ENCODE results near the gene UNC13B.
"Not testable (repeated sequence)": the region's sequence is repeated elsewhere in the genome, so short reads cannot be mapped to it uniquely, and the experiment has no call there.

Gene UNC13B

DNA sequence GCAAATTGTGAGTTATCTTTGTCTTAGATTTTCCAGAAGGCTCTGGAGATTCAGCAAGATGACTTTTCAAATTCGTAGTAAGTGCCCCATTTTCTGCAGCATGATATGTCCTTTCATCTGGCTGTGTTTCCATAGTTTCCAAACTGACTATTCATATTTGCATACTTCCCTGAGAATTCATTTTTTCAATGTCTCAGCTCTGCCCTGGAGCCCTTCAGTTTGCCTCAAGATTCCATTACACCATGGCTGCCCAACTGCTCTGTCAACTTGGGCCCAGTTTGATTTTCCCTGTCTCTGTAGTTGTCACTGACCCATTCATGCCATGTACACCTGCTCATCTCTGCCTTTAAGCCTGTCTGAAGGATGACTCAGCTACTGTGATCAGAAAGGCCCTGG is 233.9 kb downstream of the UNC13B start:
- no peak for DNase-seq

DNA sequence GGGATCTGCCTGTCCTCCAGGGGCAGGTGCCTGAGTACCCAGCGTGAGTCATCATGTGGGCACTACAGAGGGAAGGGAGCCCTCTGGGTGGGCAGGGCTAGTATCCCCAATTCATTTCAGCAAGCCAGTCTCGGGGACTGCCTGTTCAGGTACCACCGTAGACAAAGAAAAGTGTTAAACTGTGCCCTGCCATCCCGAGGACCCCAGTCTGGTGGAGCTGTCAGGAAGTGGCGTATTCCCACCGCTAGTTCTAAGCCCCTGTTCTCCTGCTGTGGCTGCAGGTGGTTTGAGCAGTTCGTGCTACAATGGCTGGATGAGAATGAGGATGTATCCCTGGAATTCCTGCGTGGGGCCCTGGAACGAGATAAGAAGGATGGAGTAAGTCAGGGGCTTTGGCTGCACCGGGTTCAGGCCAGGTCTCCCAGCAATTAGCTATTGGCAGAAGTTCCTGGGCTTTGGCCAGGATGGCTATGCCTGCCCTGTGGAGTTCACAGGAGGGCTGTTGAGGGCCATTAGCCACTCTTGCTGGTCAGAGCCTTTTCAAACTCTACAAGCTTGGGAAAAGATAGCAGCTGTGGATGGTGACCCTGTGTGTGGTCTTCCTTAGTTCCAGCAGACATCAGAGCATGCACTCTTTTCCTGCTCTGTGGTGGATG is 234.9 kb downstream of the UNC13B start:
- DNase-seq, result no peak

DNA sequence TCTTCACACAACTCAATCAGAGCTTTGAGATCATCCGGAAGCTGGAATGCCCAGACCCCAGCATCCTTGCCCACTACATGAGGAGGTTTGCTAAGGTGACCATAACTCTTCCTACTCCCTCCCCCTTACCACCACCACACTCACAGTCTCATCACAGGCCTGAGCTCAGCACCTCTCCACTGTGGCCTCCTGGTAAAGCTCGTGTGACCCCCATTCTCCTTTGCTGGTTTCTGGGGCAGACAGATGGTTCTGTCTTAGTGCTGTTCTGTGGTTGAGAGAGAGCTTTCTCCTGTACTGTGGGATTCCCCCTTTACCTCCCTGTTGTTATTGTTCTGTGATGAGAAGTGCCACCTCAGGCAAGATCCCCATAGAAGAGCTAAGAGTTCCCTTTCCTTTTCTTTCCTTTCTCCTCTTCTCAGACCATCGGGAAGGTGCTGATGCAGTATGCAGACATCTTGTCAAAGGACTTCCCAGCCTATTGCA is 235.4 kb downstream of the UNC13B start:
- no peak for DNase-seq

DNA sequence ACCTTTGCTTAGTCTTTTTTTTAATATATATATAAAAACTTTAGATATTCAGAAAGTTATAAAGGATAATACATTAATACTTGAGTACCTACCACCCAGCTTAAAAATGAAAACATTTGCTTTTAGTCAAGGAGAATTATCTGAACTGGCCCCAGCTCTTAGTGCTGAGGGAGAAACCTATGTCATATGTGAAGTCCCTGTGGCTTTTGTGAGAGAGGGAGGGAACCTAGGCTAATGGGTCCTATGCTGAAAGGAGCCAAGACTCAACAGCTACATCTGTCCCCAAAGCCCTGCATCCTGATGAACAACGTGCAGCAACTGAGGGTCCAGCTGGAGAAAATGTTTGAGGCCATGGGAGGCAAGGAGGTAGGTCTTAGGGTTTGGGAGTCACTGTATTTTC is 236.1 kb downstream of the UNC13B start:
- DNase-seq, result no peak

DNA sequence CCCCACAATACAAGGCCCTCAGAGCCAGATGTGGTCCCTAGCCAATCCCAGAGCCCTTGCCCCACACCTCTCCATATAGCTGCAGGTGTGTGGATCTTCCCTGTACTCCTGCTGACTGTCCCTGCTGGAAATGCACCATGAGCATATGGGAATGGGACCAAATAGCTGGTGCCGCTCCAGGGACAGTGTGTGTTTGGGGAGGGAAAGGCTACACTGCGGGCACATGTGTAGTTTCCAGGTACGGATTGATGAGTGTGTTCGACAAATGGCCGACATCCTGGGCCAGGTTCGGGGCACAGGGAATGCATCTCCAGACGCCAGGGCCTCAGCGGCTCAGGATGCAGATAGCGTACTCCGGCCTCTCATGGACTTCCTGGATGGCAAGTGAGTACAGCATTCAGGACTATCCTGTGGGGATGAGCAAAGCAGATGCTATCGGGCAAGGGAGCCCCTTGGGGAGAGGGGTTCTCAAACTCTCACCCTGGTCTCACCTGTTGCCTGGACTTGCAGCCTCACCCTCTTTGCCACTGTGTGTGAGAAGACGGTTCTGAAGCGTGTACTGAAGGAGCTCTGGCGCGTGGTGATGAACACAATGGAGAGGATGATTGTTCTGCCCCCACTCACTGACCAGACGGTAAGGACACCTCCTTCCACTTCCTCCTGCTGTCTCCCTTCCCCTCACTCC is 237.0 kb downstream of the UNC13B start:
- DNase-seq, result no peak

DNA sequence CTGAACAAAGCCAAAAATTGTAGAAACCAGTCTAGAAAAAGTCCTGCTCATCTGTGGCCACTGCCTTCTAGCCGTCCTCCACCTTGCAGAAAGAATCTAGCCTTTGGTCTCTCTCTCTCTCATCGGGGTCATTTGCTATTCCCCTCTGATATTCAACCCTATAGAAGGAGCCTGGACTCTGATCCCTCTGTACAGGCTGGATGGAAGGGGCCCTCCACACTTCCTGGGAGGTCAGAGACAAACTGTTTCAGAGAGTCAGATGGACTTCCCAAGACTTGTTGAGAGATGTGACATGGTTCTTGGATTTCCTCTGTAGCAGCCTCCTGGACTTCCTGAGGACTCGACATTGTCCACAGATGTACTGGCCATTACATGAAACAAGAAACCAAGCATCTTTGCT is 243.1 kb downstream of the UNC13B start:
- DNase-seq, result no peak

DNA sequence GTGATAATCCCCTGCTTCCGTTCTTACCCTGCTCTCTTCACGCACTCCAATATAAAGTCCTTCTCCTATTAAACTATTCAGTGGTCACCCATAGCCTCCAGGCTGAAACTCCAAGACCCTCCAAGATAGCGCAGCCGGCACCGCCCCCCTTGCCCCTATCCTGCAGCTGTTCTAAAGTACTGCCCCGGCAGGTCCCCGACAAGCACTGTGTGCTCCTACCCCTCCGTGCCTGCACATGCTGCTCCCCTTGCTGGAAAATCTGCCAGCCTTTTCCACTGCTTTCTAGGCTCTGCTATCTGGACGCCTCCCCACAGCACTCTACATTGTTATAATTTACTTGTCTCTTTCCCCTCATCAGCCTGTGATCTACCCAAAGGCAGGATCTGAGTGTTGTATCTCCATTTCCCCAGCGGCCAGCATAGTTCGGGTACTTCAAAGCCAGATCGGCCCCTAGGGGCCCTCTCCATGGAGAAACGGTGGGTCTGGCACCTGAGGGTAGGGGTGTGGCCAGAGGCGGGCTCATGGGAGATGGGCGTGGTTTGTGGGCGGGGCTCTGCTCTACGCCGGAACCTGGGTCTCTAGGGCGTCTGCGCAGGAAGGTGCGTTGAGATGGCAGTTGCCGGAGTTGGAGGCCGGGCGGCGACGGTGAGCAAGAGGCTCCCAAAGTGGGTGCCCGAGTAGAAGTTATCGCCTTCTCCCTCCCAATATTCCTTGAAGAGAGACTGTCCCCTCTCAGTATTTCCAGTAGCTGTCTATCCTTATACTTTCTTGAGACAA is 244.6 kb downstream of the UNC13B start:
- peak; percentile 19 for DNase-seq

DNA sequence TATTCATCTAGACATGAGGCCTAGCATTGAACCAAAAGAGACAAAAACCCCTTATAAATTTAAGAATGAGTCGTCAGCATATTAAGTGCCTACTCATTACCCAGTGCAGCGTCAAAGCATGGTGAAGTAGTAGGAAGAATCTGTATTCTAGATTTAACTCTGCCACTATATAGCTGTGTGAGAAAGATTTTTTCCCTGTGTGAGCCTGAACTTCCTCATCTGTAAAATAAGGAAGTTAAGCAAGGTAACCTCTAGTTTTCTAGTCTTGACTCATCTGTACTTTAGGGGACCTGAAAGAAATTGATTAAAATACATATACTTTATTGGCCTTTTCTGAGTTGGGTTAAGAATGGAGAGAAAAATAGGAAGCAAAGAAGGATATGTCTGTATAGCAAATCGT is 246.0 kb downstream of the UNC13B start:
- DNase-seq, result no peak

DNA sequence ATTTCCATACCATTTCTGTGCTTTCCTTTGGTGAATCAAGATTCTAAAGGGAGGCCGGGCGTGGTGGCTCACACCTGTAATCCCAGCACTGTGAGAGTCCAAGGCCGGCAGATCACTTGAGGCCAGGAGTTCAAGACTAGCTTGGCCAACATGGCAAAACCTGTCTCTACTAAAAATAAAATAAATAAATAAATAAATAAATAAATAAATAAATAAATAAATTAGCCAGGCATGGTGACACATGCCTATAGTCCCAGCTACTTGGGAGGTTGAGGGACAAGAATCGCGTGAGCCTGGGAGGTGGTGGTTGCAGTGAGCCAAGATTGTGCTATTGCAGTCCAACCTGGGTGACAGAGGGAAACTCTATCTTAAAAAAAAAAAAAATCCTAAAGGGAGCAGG is 247.6 kb downstream of the UNC13B start:
- not testable (repeated sequence) for DNase-seq

DNA sequence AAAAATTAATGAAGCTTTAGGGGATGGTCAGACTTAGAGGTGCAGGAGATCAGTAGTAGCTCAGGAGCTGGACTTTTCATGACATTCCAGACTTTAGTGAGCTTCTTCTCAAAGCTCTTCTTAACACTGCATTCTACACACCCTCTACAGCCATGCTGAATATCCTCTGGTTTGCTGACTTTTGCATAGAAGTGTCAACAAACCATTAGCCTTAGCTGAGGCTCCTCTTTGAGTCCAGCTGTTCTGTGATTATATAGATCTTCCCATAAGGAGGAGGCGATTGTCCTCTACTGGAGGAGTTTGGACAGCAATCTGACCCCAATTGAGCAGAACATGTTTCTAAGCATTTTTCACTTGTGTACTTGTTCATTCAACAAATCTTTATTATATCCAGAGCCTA is 253.1 kb downstream of the UNC13B start:
- no peak for DNase-seq

DNA sequence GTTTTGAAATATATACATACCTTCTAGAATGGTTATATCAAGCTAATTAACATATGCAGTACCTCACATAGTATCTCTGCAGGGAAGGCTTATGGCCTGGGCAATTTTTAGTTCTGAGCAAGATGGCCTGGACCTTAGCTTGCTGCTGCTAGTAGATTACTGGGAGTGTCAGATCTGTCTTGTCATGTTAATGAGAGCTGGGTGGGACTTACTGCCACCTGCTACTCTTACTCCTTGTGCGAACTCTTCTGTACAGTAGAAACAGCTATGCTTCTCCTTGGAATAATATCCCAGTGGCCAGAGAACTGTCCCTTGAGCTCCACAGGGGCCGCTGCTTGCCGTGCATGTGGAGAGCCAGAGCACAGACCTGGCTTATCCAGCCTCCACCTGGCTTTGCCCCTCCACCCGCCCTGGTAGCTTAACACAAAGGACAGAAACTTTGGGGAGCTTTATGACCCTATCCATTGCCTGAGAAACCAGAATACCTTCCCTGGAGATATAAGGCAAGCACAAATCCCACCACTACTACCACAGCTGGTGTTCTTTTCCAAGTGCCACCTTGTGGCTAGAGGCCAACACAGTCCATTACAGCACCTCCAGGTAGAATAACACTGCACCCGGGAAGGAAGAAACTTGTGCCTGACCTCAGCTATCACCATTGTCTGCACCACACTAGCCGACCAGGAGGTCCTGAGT is 253.7 kb downstream of the UNC13B start:
- DNase-seq, result no peak

DNA sequence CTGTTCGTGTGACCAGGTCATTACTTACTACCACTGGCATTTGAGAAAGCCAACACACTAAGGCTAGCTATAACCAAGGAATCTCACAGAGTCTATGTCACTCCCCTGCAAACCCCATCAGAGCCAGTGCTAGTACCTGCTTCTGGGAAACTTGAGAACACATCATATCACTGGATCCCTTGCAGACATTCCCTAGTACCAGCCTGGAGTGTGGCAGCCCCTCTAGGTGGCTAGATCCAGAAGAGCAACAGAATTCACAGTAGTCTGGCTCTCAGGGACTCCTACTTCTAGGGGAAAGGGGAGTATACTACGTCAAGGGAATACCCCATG is 254.3 kb downstream of the UNC13B start:
- no peak for DNase-seq

DNA sequence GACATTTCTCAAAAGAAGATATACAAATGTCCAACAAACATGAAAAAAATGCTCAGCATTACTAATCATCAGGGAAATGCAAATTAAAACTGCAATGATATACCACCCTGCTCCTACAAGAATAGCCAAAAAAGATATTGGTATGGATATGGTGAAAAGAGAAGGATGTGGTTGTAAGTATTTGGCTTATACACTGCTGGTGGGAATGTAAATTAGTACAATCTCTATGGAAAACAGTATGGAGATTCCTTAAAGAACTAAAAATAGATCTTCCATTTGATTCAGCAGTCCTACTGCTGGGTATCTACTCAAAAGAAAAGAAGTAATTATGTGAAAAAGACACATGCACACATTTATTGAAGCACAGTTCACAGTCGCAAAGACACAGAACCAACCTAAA is 260.5 kb downstream of the UNC13B start:
- no peak for DNase-seq

DNA sequence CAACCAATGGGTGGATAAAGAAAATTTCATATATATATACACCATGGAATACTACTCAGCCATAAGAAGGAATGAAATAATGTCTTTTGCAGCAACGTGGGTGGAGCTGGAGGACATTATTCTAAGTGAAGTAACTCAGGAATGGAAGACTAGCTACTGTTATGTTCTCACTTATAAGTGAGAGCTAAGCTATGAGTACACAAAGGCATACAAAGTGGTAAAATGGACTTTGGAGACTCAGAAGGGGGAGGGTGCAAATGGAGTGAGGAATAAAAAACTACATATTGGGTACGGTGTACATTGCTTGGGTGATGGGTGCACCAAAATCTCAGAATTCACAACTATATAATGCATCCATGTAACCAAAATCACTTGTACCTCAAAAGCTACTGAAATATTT is 260.9 kb downstream of the UNC13B start:
- no peak for DNase-seq

DNA sequence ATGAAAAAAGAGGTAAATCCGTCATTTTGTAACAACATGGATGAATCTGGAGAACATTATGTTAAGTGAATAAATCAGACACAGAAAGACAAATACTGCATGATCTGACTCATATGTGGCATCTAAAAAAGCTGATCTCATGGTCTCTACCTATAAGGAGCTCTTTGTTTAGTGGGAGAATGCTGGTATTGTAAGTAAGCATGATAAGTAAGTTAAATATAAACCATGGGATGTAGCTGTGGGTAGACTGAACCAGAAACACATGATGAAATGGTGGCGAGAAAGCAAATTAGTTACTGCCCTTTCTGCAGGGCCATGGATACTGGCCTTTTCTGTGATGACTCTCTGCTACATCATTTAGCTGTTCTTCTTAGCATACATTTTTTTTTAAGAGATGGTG is 261.7 kb downstream of the UNC13B start:
- no peak for DNase-seq

DNA sequence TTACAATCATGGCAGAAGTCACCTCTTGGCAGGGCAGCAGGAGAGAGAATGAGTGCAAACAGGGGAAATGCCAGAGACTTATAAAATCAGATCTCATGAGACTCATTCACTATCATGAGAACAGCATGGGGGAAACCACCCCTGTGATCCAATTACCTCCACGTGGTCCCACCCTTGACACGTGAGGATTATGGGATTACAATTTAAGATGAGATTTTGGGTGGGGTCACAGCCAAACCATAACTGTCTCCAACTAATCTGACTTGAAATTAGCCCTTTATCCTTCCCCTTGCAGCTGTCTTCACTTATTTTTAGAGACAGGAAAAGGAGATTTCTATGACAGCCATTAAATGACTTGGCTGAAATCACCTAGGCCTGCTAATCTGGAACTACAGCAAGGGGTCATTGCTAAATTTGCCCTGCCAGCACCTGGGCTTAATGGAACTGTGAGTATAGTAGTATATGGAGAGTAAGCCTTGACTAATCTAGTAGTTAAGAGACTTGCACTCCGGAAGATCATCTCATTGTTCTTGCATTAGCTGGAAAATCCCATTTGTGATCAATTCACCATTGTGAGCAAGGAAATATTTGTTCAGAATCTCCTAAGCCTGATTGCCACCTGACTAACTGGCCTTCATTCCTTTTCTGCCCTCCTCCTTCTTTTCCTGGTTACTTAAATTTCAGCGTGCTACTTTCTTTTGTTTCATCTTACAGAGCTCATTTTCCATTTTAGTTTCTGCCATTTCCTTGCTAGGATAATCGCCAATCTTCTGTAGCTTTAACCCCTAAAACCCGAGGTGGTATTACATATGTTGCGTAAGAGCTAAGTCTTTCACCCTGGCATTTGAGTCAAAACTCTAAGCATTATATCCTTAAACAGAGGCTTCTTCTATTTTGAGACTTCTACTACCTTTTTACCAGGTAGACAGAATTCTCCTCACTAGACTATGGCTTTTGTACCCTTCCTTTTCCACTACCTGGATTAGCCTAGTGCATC is 262.8 kb downstream of the UNC13B start:
- DNase-seq, result no peak

DNA sequence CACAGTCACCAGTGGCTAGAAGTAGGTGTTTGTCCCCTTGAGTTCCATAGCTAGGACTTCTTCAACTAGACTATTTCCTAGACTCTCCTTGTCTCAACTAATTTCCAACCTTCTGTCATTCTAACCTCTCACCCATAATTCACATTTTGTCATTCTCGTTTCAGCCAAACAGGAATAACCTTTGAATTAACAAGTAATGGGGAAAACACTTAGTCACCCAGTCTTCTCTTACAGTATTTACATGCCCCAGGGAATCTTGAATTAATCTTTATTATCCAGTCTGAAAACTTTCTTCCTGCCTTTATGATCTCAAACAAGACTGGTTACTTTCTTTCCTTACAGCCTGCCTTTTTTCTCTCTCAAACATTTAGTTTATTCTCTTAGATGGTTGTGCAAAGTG is 264.8 kb downstream of the UNC13B start:
- DNase-seq, result no peak

DNA sequence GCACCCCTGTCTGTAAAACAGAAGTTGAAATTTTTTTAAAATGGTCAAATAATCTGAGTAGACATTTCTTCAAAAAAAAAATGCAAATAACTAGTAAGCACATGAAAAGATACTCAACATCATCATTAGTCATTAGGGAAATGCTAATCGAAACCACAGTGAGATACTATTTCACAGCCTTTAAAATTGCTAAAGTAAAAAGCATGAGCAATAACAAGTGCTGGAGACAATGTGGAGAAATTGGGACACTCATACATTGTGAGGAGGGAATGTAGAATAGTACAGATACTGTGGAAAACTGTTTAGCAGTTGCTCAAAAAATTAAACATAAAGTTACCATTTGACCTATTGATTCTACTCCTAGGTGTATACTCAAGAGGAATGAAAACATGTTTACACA is 269.7 kb downstream of the UNC13B start:
- DNase-seq, result no peak

DNA sequence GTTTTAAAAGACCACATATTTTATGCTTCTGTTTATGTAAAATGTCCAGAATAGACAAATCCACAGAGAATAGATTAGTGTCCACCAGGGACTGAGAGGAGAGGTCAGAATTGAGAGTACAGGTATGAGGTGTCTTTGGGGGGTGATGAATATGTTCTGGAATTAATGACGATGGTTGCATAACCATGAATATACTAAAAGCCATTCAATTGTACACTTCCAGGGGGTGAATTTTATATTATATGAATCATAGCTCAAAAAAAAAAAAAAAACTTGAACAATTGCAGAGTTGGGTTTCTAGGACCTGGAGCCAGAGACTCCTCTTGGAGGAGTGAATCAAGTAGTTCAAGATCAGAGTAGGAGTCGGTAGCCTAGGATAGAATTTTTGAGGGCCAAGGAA is 270.3 kb downstream of the UNC13B start:
- no peak for DNase-seq

DNA sequence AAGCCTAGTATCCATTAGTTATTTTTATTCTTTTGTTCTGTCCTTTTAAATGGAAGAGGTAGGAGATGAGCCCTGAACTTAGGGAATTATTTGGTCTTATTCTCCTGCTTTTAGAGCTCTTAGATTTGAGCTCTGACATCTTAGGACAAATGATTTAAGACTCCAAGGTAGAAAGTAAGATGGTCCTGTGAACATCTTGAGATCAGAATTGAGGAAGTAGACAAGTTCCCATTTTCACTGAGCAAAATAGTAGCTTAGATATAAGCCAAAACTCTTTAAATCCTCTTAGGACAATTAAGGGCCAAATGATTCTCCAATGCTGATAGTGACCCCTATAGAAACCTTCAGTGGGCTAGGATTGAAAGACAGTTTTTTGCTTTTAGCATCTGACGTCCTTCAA is 275.1 kb downstream of the UNC13B start:
- no peak for DNase-seq

DNA sequence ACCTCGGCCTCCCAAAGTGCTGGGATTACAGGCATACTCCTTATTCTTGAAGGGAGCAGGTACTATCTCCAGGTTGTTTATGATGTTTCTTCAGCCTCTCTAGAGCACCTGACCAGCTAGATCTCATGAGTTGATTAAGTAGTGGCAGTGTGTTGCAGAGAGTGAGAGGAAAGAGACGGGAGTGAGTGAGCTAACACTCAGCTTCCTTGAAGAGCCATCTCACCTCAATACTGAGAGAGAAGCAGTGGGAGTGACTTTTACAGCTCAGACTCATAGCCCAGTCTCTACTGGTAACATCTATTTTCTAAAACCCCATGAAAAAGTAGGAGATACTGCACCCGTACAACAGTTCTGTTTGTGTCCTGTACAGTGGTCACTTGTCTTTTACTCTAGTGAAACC is 284.2 kb downstream of the UNC13B start:
- DNase-seq, result no peak

DNA sequence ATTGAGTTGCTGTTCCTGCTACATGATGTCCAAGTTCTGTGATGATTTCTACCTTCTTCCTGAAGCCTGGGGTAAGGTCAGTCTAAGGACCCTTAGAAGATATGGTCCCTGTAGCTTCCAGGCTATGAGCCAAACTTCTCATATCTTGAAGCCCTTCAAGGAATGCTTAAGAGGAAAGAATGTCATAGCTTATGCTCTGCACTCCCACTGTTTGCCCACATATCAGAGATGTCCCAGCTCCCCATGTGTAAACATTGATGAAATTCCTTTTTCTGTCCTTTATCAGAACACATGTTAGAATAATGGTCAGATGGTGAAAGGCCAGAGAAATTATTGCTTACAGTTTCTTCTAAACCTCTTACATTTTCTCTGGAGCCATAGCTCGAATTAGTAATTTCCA is 286.7 kb downstream of the UNC13B start:
- DNase-seq, result no peak
